Vagina (tissue), 2 donors: ENCODE results near the gene SUPT20HL2. TPM values are rescaled to one million over a fixed set of nuclear protein-coding genes. Genes with fewer than 3 reads are reported as not detected.
"Not testable (repeated sequence)": the region's sequence is repeated elsewhere in the genome, so short reads cannot be mapped to it uniquely, and the experiment has no call there.

Experiments
- DNase-seq, 2 donors: peaks; one replicate each; pipeline ENCODE4 v3.0.0-alpha.2; 2017; ENCODE audit errors: extremely low spot score in 2 of 2
- H3K27ac ChIP-seq: fragments of 200-600 bp; sonication (generic); one replicate; pipeline ENCODE4 v1.5.1; 2019
- H3K27me3 ChIP-seq: fragments of 200-600 bp; sonication (generic); one replicate; pipeline ENCODE4 v1.5.1; 2019
- H3K36me3 ChIP-seq, 2 donors: fragments of 200-600 bp; sonication (generic); one replicate each; pipeline ENCODE4 v1.5.1; 2017 to 2019
- H3K4me1 ChIP-seq: fragments of 200-600 bp; sonication (generic); one replicate; pipeline ENCODE4 v1.5.1; 2019
- H3K4me3 ChIP-seq, 2 donors: fragments of 200-600 bp; sonication (generic); 1 replicate in 1 of 2; 2 replicates in 1 of 2; pipeline ENCODE4 v1.5.1; 2016 to 2019
- H3K9me3 ChIP-seq: fragments of 200-600 bp; sonication (generic); one replicate; pipeline ENCODE4 v1.5.1; 2019
- POLR2A ChIP-seq, 2 donors: fragments of 450-650 bp; IDR thresholded peaks; one replicate each; pipeline ENCODE4 v1.6.1; 2017; ENCODE audit warnings: antibody characterized with exemption in 2 of 2, mild to moderate bottlenecking in 2 of 2, moderate library complexity in 2 of 2
- POLR2AphosphoS5 ChIP-seq, 2 donors: sonication (generic); formaldehyde crosslinking; IDR thresholded peaks; one replicate each; pipeline ENCODE4 v1.9.0; 2017; ENCODE audit warnings: antibody characterized with exemption in 2 of 2, mild to moderate bottlenecking in 2 of 2, low read depth in 1 of 2; ENCODE audit not compliant: insufficient read depth in 1 of 2
- intact Hi-C: fragments of 100-400 bp; cut with DNase I; formaldehyde crosslinking; loops from one replicate; pipeline ENCODE4 v1.15.1; 2023
- total RNA-seq: library from RNA; depleted of rRNA; stranded (reverse); fragments of >200 nt; gene quantifications from one replicate; pipeline ENCODE4 v1.2.3, GENCODE V29; 2016
- TF ChIP-seq, protein P1 (sequence below), 3 experiments: fragments of 450-650 bp in 2 of 3; fragments of 200-600 bp in 1 of 3; sonication (generic) in 1 of 3; IDR thresholded peaks; one replicate each; pipeline ENCODE4 v1.5.1; 2017 to 2019; ENCODE audit warnings: antibody characterized with exemption in 3 of 3, mild to moderate bottlenecking in 2 of 3, moderate library complexity in 2 of 3

The SUPT20HL2 gene
- not detected for total RNA-seq

DNA sequence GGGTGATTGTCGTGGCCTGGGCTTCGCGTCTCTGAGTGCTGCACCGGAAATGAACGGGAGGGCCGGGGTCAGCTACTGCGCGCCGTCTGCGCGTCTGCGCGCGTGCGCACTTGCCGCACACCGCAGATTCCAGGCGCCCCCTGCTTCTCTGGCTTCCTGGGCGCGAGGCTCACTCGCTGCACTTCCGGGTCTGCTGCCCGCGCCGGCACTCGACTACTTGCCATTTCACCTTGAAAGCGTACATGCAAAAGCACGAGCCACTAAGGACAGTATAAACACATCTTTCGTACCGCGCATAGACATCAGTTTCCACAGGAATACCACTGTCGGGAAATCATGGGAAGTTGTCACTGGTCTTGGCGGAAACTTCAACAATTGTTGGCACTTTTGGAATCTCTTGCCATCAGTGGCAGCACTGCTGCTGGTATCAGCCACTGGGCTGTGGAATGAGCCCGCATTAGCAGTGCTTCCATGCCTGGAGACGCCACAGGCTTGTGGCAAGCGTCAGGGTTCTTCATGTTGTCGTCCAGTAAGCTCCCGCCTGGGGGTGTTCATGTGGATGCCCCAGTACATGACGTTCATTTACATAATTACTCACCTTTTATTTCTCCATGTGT, at the start of gene SUPT20HL2:
Gene SUPT20HL2, minus strand, starts transcription at position 51 of the 617 bp plus-strand sequence. CDS start 754 bp downstream, outside the sequence.
- TF ChIP-seq POLR2A (IDR thresholded peaks at IDR 0.05), result no peak
- TF ChIP-seq, protein P1, sequence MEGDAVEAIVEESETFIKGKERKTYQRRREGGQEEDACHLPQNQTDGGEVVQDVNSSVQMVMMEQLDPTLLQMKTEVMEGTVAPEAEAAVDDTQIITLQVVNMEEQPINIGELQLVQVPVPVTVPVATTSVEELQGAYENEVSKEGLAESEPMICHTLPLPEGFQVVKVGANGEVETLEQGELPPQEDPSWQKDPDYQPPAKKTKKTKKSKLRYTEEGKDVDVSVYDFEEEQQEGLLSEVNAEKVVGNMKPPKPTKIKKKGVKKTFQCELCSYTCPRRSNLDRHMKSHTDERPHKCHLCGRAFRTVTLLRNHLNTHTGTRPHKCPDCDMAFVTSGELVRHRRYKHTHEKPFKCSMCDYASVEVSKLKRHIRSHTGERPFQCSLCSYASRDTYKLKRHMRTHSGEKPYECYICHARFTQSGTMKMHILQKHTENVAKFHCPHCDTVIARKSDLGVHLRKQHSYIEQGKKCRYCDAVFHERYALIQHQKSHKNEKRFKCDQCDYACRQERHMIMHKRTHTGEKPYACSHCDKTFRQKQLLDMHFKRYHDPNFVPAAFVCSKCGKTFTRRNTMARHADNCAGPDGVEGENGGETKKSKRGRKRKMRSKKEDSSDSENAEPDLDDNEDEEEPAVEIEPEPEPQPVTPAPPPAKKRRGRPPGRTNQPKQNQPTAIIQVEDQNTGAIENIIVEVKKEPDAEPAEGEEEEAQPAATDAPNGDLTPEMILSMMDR (IDR thresholded peaks at IDR 0.05), result no peak
- no peak for TF ChIP-seq POLR2AphosphoS5 (IDR thresholded peaks at IDR 0.05; ENCODE audit: insufficient read depth in 1 of 2, low read depth in 1 of 2)
- no peaks in the 10 kb centered on the region for H3K27me3 ChIP-seq
- H3K36me3 ChIP-seq, result no peaks in the 10 kb centered on the region
- H3K4me3 ChIP-seq, result no peak within 1 kb of the TSS
- no peaks in the 10 kb centered on the region for H3K9me3 ChIP-seq
- no peak within 1 kb of the TSS for H3K27ac ChIP-seq
- DNase-seq, result no peak
- intact Hi-C loops, result no loop called here
- no peaks in the 10 kb centered on the region for H3K4me1 ChIP-seq

DNA sequence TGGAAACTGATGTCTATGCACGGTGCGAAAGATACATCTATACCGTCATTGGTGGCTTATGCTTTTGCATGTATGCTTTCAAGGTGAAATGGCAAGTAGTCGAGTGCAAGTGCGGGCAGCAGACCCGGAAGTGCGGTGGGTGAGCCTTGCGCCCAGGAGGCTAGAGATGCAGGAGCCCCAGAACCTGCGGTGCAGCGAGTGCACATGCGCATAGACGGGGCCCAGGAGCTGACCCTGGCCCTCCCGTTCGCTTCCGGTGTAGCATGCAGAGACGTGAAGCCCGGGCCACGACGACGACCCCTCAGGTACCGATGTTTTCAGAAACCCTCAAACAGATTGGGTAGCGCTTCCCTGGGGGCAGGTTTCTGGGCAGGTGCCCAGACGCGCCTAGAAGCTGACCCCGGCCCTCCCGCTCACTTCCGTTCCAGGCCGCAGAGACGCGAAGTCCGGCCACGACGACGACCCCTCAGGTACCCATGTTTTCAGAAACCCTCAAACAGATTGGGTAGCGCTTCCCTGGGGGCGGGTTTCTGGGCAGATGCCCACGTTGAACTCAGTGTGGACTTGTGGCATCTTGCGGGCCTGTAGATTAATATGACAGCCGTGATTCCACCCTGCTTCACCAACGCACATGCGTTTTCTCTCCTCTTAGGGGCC, 48.3 kb upstream of the SUPT20HL2 start:
- H3K9me3 ChIP-seq, intact Hi-C loops, H3K36me3 ChIP-seq, H3K4me3 ChIP-seq, H3K4me1 ChIP-seq, H3K27me3 ChIP-seq, DNase-seq, H3K27ac ChIP-seq: not testable (repeated sequence)

DNA sequence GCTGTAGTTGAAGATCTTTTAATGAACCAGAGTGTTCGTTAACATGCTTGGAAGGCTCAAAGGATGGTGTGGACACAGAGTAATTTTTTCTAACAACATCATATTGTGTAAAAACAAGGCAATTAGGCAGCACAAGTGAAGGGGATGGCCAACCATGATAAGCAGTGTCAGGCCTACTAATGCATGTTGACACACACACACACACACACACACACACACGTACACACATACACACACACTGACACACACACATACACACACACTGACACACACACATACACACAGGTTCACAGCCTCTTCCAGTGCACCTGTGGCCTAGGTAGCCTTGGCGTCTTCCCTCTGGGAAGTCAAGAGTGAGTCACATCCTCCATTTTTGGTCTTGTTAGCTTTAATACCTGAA, 46.4 kb upstream of the SUPT20HL2 start, which contains the start of gene SUPT20HL1:
Gene SUPT20HL1, plus strand, starts transcription at position 368 of the 400 bp plus-strand sequence. CDS start 2,122 bp downstream, outside the sequence.
- Histone ChIP-seq H3K27me3 (no peaks in the 10 kb centered on the region), H3K9me3 (no peaks in the 10 kb centered on the region), H3K4me1 (no peaks in the 10 kb centered on the region), H3K36me3 (no peaks in the 10 kb centered on the region), H3K4me3 (no peak within 1 kb of the TSS), H3K27ac (no peak within 1 kb of the TSS)
- DNase-seq, result no peak
- intact Hi-C loops, result no loop called here
- TF ChIP-seq POLR2AphosphoS5 (IDR thresholded peaks at IDR 0.05; ENCODE audit: insufficient read depth in 1 of 2, low read depth in 1 of 2) (no peak), POLR2A (IDR thresholded peaks at IDR 0.05) (no peak)
- TF ChIP-seq, protein P1 (IDR thresholded peaks at IDR 0.05), result no peak

DNA sequence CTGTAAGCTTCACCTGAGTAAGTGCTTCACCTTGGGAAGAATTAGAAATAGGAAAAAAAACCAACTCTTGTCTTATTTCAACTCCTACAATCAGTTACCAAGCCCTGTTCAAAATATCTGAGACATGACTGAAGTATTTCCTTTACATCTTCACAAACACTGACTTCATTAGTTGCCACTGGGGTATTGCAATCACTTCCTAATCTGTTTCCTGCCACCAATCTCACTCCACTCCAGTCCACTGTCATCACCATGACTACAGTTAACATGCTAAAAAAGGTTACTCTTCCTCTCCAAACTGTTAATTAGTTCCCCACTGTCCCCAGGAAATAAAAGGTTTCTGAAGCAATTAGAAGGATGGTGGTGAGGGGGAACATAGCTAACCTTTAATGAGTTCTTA, 43.2 kb upstream of the SUPT20HL2 start:
- no peak overlapping the region for H3K4me3 ChIP-seq
- intact Hi-C loops, result no loop called here
- H3K27ac ChIP-seq, result no peak overlapping the region

DNA sequence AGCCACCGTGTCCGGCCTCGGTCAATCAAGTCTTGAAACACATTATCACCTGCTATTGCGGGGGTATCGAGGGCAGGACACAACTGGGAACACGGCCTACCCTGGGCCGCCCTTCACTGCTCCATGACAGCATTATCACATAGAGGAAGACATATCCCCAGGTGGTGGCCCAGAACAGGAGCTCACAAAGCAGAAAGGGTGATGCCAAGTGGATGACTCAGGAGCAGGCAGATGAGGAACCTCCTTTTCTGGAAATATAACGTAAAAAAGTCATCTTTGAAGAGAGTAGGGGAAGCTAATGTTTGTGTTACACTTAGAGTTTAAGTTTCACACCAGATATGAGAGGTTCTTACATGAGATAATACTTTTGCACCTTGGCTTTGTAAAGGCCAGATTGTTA, 41.2 kb upstream of the SUPT20HL2 start:
- H3K4me1 ChIP-seq, result no peaks in the 10 kb centered on the region
- no peaks in the 10 kb centered on the region for H3K27me3 ChIP-seq
- no peak overlapping the region for H3K4me3 ChIP-seq
- no peak overlapping the region for H3K27ac ChIP-seq
- no peaks in the 10 kb centered on the region for H3K9me3 ChIP-seq
- H3K36me3 ChIP-seq, result no peaks in the 10 kb centered on the region
- intact Hi-C loops, result no loop called here
- TF ChIP-seq, protein P1 (IDR thresholded peaks at IDR 0.05), result no peak
- TF ChIP-seq POLR2AphosphoS5 (IDR thresholded peaks at IDR 0.05; ENCODE audit: insufficient read depth in 1 of 2, low read depth in 1 of 2), result no peak
- no peak for DNase-seq

More for the DNA sequence above, 43.2 kb upstream of the SUPT20HL2 start:
- Histone ChIP-seq H3K9me3 (no peaks in the 10 kb centered on the region), H3K36me3 (no peaks in the 10 kb centered on the region), H3K4me1 (no peaks in the 10 kb centered on the region), H3K27me3 (no peaks in the 10 kb centered on the region)
- TF ChIP-seq, protein P1 (IDR thresholded peaks at IDR 0.05), result no peak
- TF ChIP-seq POLR2AphosphoS5 (IDR thresholded peaks at IDR 0.05; ENCODE audit: insufficient read depth in 1 of 2, low read depth in 1 of 2) (no peak), POLR2A (IDR thresholded peaks at IDR 0.05) (no peak)
- no peak for DNase-seq
